GM11168 (cell line): ENCODE results near the gene SLC16A10.
"Not testable (repeated sequence)": the region's sequence is repeated elsewhere in the genome, so short reads cannot be mapped to it uniquely, and the experiment has no call there.

ENCODE experiments used
- in situ Hi-C: fragments of 300-500 bp; cut with MboI; formaldehyde crosslinking; loops from one replicate; pipeline ENCODE4 v1.12.0; 2022; ENCODE audit warnings: low sequenced_read_pairs; ENCODE audit not compliant: unreplicated experiment

The SLC16A10 gene

GRCh38 chr6:111087106-111087835 is at the start of gene SLC16A10:
Gene SLC16A10 (plus strand): TSS chr6:111087503. CDS start chr6:111087753, 250 bp downstream.
- in situ Hi-C loops, result no loop called here

- in situ Hi-C loops, result no loop called here
Measured at GRCh38 chr6:111038534-111039252, 48.6 kb upstream of the SLC16A10 start.

GRCh38 chr6:111041917-111042316 is 45.4 kb upstream of the SLC16A10 start:
- in situ Hi-C loops, result no loop called here

GRCh38 chr6:111047244-111047643 is 40.1 kb upstream of the SLC16A10 start:
- in situ Hi-C loops, result no loop called here

- in situ Hi-C loops, result no loop called here
Measured at GRCh38 chr6:111050261-111051023, 36.9 kb upstream of the SLC16A10 start.

- in situ Hi-C loops, result no loop called here
Measured at GRCh38 chr6:111052171-111052570, 35.1 kb upstream of the SLC16A10 start.

GRCh38 chr6:111057074-111057752 is 30.1 kb upstream of the SLC16A10 start:
- in situ Hi-C loops, result loop anchor here (5.0 kb wide), 1 partner anchor 150 kb away; no protein-coding TSS in a partner anchor

GRCh38 chr6:111061508-111061907 is 25.8 kb upstream of the SLC16A10 start:
- in situ Hi-C loops, result no loop called here

- in situ Hi-C loops, result not testable (repeated sequence)
Measured at GRCh38 chr6:111061985-111062384, 25.3 kb upstream of the SLC16A10 start.

GRCh38 chr6:111062860-111063259 is 24.4 kb upstream of the SLC16A10 start:
- in situ Hi-C loops, result not testable (repeated sequence)

- in situ Hi-C loops, result no loop called here
Measured at GRCh38 chr6:111068109-111068865, 19.0 kb upstream of the SLC16A10 start.

GRCh38 chr6:111068866-111069234 is 18.5 kb upstream of the SLC16A10 start:
- in situ Hi-C loops, result no loop called here

GRCh38 chr6:111069382-111070104 is 17.8 kb upstream of the SLC16A10 start:
- in situ Hi-C loops, result no loop called here

- in situ Hi-C loops, result no loop called here
Measured at GRCh38 chr6:111070105-111071005, 16.9 kb upstream of the SLC16A10 start.

- in situ Hi-C loops, result no loop called here
Measured at GRCh38 chr6:111072801-111073360, 14.4 kb upstream of the SLC16A10 start.

GRCh38 chr6:111074311-111074710 is 13.0 kb upstream of the SLC16A10 start:
- in situ Hi-C loops, result no loop called here

- in situ Hi-C loops, result no loop called here
Measured at GRCh38 chr6:111076024-111076695, 11.1 kb upstream of the SLC16A10 start.
